ENCODE data around the gene FBLN1. TPM values are rescaled to one million over a fixed set of nuclear protein-coding genes. Genes with fewer than 3 reads are reported as not detected.

Gene FBLN1
- total RNA-seq, 1 experiment from 2014 or later, result 126 TPM

- peak; percentile 74 for DNase-seq
Observed at GRCh38 chr22:45505991-45506747, 3.5 kb downstream of the FBLN1 start.

GRCh38 chr22:45506816-45507360, 4.2 kb downstream of the FBLN1 start:
- Histone ChIP-seq H3K36me3 (replicated peaks; ENCODE audit: control insufficient read depth, insufficient read depth, low read length) (peaks cover 2% of the 10 kb centered on the region), H3K27me3 (ENCODE audit: control insufficient read depth, insufficient read depth, low read length) (no peaks in the 10 kb centered on the region), H3K4me3 (ENCODE audit: insufficient read depth, low read depth, low read length) (no peak overlapping the region)
- peak; percentile 45 for DNase-seq

More at GRCh38 chr22:45505991-45506747, 3.5 kb downstream of the FBLN1 start:
- Histone ChIP-seq H3K27me3 (ENCODE audit: control insufficient read depth, insufficient read depth, low read length) (no peaks in the 10 kb centered on the region), H3K36me3 (replicated peaks; ENCODE audit: control insufficient read depth, insufficient read depth, low read length) (peaks cover 2% of the 10 kb centered on the region), H3K4me3 (ENCODE audit: insufficient read depth, low read depth, low read length) (no peak overlapping the region)

DNA sequence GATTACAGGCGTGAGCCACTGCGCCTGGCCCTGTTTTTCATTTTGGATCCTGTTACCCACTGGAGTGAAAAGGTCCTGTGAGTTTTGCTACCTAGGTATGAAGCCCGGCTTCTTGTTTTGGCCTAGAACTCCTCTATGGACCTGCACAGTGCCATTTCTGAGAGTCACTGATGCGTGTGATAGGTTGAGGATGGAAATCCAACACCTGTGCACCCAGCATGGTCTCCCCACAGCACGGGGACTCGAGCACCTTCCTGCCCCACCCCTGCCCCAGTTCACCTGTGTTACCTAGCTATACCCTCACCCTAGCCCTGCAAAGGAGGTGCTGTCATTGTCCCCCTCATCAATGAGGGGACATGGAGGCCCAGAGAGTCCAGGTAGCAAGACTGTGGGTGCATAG, 5.1 kb downstream of the FBLN1 start:
- no peak overlapping the region for H3K4me3 ChIP-seq (ENCODE audit: insufficient read depth, low read depth, low read length)
- H3K36me3 ChIP-seq (replicated peaks; ENCODE audit: control insufficient read depth, insufficient read depth, low read length), result peaks cover 2% of the 10 kb centered on the region
- peak; percentile 6 for DNase-seq
- H3K27me3 ChIP-seq (ENCODE audit: control insufficient read depth, insufficient read depth, low read length), result no peaks in the 10 kb centered on the region

DNA sequence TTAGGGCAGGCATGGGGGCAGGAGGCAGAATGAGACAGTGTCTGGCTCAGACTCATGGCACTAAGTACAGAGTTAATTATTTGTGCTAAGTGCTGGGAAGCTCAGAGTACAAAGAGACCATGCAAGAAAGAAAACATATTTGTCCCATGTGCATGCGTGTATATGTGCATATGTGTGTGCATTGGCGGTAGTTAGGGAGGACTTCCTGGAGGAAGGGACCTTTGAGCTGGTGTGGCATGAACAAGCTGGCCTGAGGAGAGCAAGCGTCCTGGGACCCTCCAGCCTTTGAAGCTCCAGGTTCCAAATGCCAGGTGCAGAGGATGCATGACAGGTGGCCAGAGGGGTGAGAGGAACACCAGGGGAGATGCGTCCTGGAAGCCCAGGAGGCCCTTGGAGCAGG, 6.1 kb downstream of the FBLN1 start:
- DNase-seq, result no peak
- Histone ChIP-seq H3K36me3 (replicated peaks; ENCODE audit: control insufficient read depth, insufficient read depth, low read length) (peaks cover 2% of the 10 kb centered on the region), H3K27me3 (ENCODE audit: control insufficient read depth, insufficient read depth, low read length) (no peaks in the 10 kb centered on the region), H3K4me3 (ENCODE audit: insufficient read depth, low read depth, low read length) (no peak overlapping the region)

DNA sequence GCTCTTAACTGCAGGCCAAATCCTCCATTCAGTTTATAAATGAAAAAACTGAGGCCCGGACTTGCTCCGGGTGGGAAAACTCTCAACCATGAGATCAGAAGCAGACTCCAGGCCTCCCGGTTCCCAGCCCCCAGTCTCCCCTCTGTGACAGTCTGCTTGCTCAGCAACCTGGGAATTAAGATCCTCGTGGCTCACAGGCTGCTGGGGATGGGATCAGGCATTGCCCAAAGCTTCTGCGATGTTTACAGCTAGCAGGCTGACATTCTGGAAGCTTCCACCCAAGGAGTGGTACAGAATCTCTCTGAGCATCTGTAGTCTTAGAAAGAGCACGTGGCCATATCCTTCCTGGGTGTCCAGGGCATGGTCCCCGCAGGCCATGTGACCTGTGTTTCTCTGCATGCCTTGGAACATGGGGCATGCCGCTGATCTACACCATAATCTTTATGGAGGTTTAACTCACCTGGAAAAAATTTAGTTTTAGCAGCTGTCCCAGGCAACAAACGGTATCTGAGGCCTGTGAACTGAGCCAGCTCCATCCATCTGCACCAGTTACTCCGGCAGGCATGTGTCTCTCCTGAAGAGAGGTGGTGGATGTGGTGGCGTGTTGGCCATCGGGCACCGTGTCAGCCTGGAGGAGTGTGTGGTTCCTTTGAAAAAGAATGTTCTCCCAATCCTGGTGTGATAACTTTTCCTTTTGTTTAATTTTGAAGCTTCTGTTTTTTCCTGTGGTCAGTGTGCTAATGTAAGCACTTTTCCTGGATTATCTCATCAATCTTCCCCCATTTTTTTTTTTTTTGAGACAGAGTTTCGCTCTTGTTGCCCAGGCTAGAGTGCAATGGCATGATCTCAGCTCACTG, 7.9 kb downstream of the FBLN1 start:
- no peak overlapping the region for H3K4me3 ChIP-seq (ENCODE audit: insufficient read depth, low read depth, low read length)

GRCh38 chr22:45511847-45512261, 9.2 kb downstream of the FBLN1 start:
- Histone ChIP-seq H3K4me3 (ENCODE audit: insufficient read depth, low read depth, low read length) (no peak overlapping the region), H3K27me3 (ENCODE audit: control insufficient read depth, insufficient read depth, low read length) (no peaks in the 10 kb centered on the region), H3K36me3 (replicated peaks; ENCODE audit: control insufficient read depth, insufficient read depth, low read length) (peaks cover 2% of the 10 kb centered on the region)
- DNase-seq, result peak; percentile 39

More for the DNA sequence above, 7.9 kb downstream of the FBLN1 start:
- no peaks in the 10 kb centered on the region for H3K27me3 ChIP-seq (ENCODE audit: control insufficient read depth, insufficient read depth, low read length)
- H3K36me3 ChIP-seq (replicated peaks; ENCODE audit: control insufficient read depth, insufficient read depth, low read length), result peaks cover 2% of the 10 kb centered on the region
- peak; percentile 41 for DNase-seq

DNA sequence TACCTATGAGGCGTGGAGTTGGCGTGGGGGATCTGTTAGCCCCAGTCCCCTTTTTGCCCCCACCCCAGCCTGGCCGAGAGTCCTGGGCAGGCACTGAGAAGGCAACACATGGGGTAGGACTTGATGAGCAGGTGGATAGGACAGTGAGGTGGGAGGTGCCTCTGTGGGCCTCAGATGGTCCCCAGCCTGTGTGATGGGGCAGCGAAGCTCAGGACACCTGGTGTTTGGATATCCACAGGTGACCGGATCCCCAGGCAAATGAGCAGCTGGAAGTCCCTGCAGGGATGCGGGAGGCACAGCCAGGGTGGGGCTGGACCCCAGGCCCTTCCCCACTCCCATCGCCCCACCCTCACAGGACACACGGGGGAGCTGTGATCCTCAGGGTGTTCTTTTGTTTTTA, 9.7 kb downstream of the FBLN1 start:
- Histone ChIP-seq H3K27me3 (ENCODE audit: control insufficient read depth, insufficient read depth, low read length) (no peaks in the 10 kb centered on the region), H3K36me3 (replicated peaks; ENCODE audit: control insufficient read depth, insufficient read depth, low read length) (peaks cover 2% of the 10 kb centered on the region), H3K4me3 (ENCODE audit: insufficient read depth, low read depth, low read length) (no peak overlapping the region)
- peak; percentile 53 for DNase-seq

DNA sequence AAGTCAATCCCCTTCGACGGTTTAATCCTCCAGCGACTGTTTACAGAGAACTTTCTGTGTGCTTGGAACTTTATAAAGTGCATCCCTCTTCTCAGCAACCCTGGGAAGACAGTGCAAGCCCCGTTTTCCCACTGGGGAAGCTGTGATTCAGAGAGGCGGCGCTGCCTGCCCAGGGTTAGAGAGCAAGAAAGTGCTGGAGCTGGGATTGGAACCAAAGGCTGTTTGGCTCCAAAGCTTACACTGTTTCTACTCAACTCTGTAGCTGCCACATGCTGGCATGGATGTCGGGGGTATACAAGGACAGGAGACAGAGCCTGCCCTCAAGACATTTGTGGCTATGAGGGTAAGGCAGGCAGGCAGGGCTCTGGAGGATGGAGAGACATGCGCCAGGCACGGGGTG, 13.0 kb downstream of the FBLN1 start:
- no peak for DNase-seq
- H3K36me3 ChIP-seq (replicated peaks; ENCODE audit: control insufficient read depth, insufficient read depth, low read length), result peaks cover 9% of the 10 kb centered on the region
- no peak overlapping the region for H3K4me3 ChIP-seq (ENCODE audit: insufficient read depth, low read depth, low read length)
- no peaks in the 10 kb centered on the region for H3K27me3 ChIP-seq (ENCODE audit: control insufficient read depth, insufficient read depth, low read length)

DNA sequence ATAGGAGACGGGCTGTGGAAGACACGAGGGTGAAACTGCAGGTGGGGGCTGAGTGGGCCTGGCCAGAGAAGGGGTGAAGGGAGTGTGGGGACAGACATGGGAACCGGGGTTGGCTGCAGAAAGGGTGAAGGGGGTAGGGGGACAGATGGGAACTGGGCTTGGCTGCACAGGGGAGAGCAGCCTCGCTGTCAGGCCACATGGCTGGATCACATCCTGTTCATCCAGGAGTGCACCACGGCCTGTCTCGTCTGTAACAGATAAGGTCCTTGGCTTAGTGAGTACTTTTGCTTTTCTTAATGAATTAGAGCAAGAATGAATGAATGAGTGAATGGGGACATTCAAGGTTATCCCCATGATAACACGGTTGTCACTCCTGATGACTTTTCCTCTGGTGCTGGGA, 13.5 kb downstream of the FBLN1 start:
- Histone ChIP-seq H3K36me3 (replicated peaks; ENCODE audit: control insufficient read depth, insufficient read depth, low read length) (peaks cover 11% of the 10 kb centered on the region), H3K27me3 (ENCODE audit: control insufficient read depth, insufficient read depth, low read length) (no peaks in the 10 kb centered on the region), H3K4me3 (ENCODE audit: insufficient read depth, low read depth, low read length) (no peak overlapping the region)
- DNase-seq, result no peak

GRCh38 chr22:45516923-45517675, 14.4 kb downstream of the FBLN1 start:
- DNase-seq, result peak; percentile 70
- Histone ChIP-seq H3K27me3 (ENCODE audit: control insufficient read depth, insufficient read depth, low read length) (no peaks in the 10 kb centered on the region), H3K4me3 (ENCODE audit: insufficient read depth, low read depth, low read length) (no peak overlapping the region), H3K36me3 (replicated peaks; ENCODE audit: control insufficient read depth, insufficient read depth, low read length) (peaks cover 13% of the 10 kb centered on the region)

GRCh38 chr22:45518136-45518535, 15.5 kb downstream of the FBLN1 start:
- DNase-seq, result no peak
- Histone ChIP-seq H3K27me3 (ENCODE audit: control insufficient read depth, insufficient read depth, low read length) (no peaks in the 10 kb centered on the region), H3K36me3 (replicated peaks; ENCODE audit: control insufficient read depth, insufficient read depth, low read length) (peaks cover 15% of the 10 kb centered on the region), H3K4me3 (ENCODE audit: insufficient read depth, low read depth, low read length) (no peak overlapping the region)

- Histone ChIP-seq H3K4me3 (ENCODE audit: insufficient read depth, low read depth, low read length) (no peak overlapping the region), H3K27me3 (ENCODE audit: control insufficient read depth, insufficient read depth, low read length) (no peaks in the 10 kb centered on the region), H3K36me3 (replicated peaks; ENCODE audit: control insufficient read depth, insufficient read depth, low read length) (peaks cover 15% of the 10 kb centered on the region)
- DNase-seq, result no peak
Observed at GRCh38 chr22:45518580-45518991, 15.9 kb downstream of the FBLN1 start.

GRCh38 chr22:45521178-45521577, 18.5 kb downstream of the FBLN1 start:
- Histone ChIP-seq H3K4me3 (ENCODE audit: insufficient read depth, low read depth, low read length) (no peak overlapping the region), H3K27me3 (ENCODE audit: control insufficient read depth, insufficient read depth, low read length) (no peaks in the 10 kb centered on the region), H3K36me3 (replicated peaks; ENCODE audit: control insufficient read depth, insufficient read depth, low read length) (peaks cover 19% of the 10 kb centered on the region)
- no peak for DNase-seq

- H3K4me3 ChIP-seq (ENCODE audit: insufficient read depth, low read depth, low read length), result no peak overlapping the region
- peaks cover 19% of the 10 kb centered on the region for H3K36me3 ChIP-seq (replicated peaks; ENCODE audit: control insufficient read depth, insufficient read depth, low read length)
- no peaks in the 10 kb centered on the region for H3K27me3 ChIP-seq (ENCODE audit: control insufficient read depth, insufficient read depth, low read length)
- DNase-seq, result no peak
Observed at GRCh38 chr22:45522462-45522861, 19.8 kb downstream of the FBLN1 start.
